Type B pancreatic cell (in vitro differentiated cells): Measurements from ENCODE around the gene SH3D19. TPM values are rescaled to one million over a fixed set of nuclear protein-coding genes. Genes with fewer than 3 reads are reported as not detected.

ENCODE experiments used
- DNase-seq: peaks from one replicate; pipeline ENCODE4 v3.0.0; 2021; ENCODE audit warnings: mixed read lengths; ENCODE audit not compliant: unreplicated experiment; ENCODE audit errors: extremely low spot score
- H3K27ac Mint-ChIP-seq: 2 replicates; pipeline ENCODE4 v1.8.0; 2021; ENCODE audit warnings: mild to moderate bottlenecking, mixed read lengths
- H3K27me3 Mint-ChIP-seq: 2 replicates; pipeline ENCODE4 v1.8.0; 2021; ENCODE audit warnings: mixed read lengths
- H3K36me3 Mint-ChIP-seq: 2 replicates; pipeline ENCODE4 v1.8.0; 2021; ENCODE audit warnings: mixed read lengths
- H3K4me1 Mint-ChIP-seq: one replicate; pipeline ENCODE4 v1.8.0; 2021; ENCODE audit warnings: mixed read lengths; ENCODE audit not compliant: unreplicated experiment
- H3K4me3 Mint-ChIP-seq: 2 replicates; pipeline ENCODE4 v1.8.0; 2021; ENCODE audit warnings: mild to moderate bottlenecking, mixed read lengths
- H3K9me3 Mint-ChIP-seq: 2 replicates; pipeline ENCODE4 v1.8.0; 2021; ENCODE audit warnings: mixed read lengths
- CTCF ChIP-seq: fragments of 200-600 bp; sonication (generic); conservative IDR thresholded peaks from 2 replicates; pipeline ENCODE4 v1.5.0; 2021; ENCODE audit warnings: antibody characterized with exemption, mild to moderate bottlenecking
- total RNA-seq: library from RNA; stranded (reverse); gene quantifications from 2 replicates; pipeline ENCODE4 v1.2.1, GENCODE V29; 2021; ENCODE audit warnings: low replicate concordance

The SH3D19 gene
- total RNA-seq, 1 donor from 2014 or later, result 24.3 TPM

GRCh38 chr4:151182455-151182996, 142.9 kb downstream of the SH3D19 start:
- DNase-seq, result no peak
- TF ChIP-seq CTCF, result no peak
- Mint-ChIP-seq H3K27me3 (no peaks in the 10 kb centered on the region), H3K9me3 (no peaks in the 10 kb centered on the region), H3K4me3 (no peak overlapping the region), H3K27ac (no peak overlapping the region), H3K4me1 (peaks cover 18% of the 10 kb centered on the region), H3K36me3 (no peaks in the 10 kb centered on the region)

- Mint-ChIP-seq H3K9me3 (no peaks in the 10 kb centered on the region), H3K36me3 (peaks cover 23% of the 10 kb centered on the region), H3K27ac (no peak overlapping the region), H3K27me3 (no peaks in the 10 kb centered on the region), H3K4me1 (peaks cover 8% of the 10 kb centered on the region), H3K4me3 (no peak overlapping the region)
- no peak for TF ChIP-seq CTCF
- no peak for DNase-seq
Measured at GRCh38 chr4:151176685-151177084, 148.7 kb downstream of the SH3D19 start.

GRCh38 chr4:151175754-151176631, 149.4 kb downstream of the SH3D19 start:
- no peaks in the 10 kb centered on the region for H3K9me3 Mint-ChIP-seq
- no peaks in the 10 kb centered on the region for H3K27me3 Mint-ChIP-seq
- H3K36me3 Mint-ChIP-seq, result peaks cover 27% of the 10 kb centered on the region
- H3K4me3 Mint-ChIP-seq, result no peak overlapping the region
- H3K27ac Mint-ChIP-seq, result no peak overlapping the region
- DNase-seq, result no peak
- TF ChIP-seq CTCF, result no peak
- peaks cover 8% of the 10 kb centered on the region for H3K4me1 Mint-ChIP-seq

GRCh38 chr4:151175233-151175632, 150.2 kb downstream of the SH3D19 start:
- no peaks in the 10 kb centered on the region for H3K9me3 Mint-ChIP-seq
- no peak for DNase-seq
- H3K27me3 Mint-ChIP-seq, result no peaks in the 10 kb centered on the region
- H3K4me3 Mint-ChIP-seq, result no peak overlapping the region
- H3K4me1 Mint-ChIP-seq, result peaks cover 8% of the 10 kb centered on the region
- no peak for TF ChIP-seq CTCF
- H3K27ac Mint-ChIP-seq, result no peak overlapping the region
- H3K36me3 Mint-ChIP-seq, result peaks cover 27% of the 10 kb centered on the region

GRCh38 chr4:151174784-151175183, 150.6 kb downstream of the SH3D19 start:
- no peak for DNase-seq
- peaks cover 27% of the 10 kb centered on the region for H3K36me3 Mint-ChIP-seq
- TF ChIP-seq CTCF, result no peak
- H3K9me3 Mint-ChIP-seq, result no peaks in the 10 kb centered on the region
- no peak overlapping the region for H3K27ac Mint-ChIP-seq
- no peak overlapping the region for H3K4me3 Mint-ChIP-seq
- no peaks in the 10 kb centered on the region for H3K27me3 Mint-ChIP-seq
- H3K4me1 Mint-ChIP-seq, result peaks cover 11% of the 10 kb centered on the region
